IMR-90 (cell line): ENCODE measurements around the gene MTRF1L.
"Not testable (repeated sequence)": the region's sequence is repeated elsewhere in the genome, so short reads cannot be mapped to it uniquely, and the experiment has no call there.

Source experiments
- CEBPB ChIP-seq: IDR thresholded peaks from 2 replicates; pipeline ENCODE4 v1.6.1; 2012; ENCODE audit warnings: low read depth, low read length, improper control_type of control experiment
- CTCF ChIP-seq: conservative IDR thresholded peaks from 2 replicates; pipeline ENCODE4 v1.5.1; 2012; ENCODE audit warnings: mild to moderate bottlenecking, low read depth, low read length, improper control_type of control experiment
- ELK1 ChIP-seq: fragments of 150-350 bp; IDR thresholded peaks from 2 replicates; pipeline ENCODE4 v1.6.1; 2016; ENCODE audit warnings: low read depth, mild to moderate bottlenecking, low read length, moderate library complexity, borderline replicate concordance
- FOS ChIP-seq: fragments of 150-350 bp; IDR thresholded peaks from 2 replicates; pipeline ENCODE4 v1.6.1; 2016; ENCODE audit warnings: low read depth, low read length
- POLR2A ChIP-seq: IDR thresholded peaks from 2 replicates; pipeline ENCODE4 v1.6.1; 2012; ENCODE audit warnings: mild to moderate bottlenecking, low read depth, low read length
- RAD21 ChIP-seq: IDR thresholded peaks from 2 replicates; pipeline ENCODE4 v1.6.1; 2012; ENCODE audit warnings: low read length, improper control_type of control experiment
- RCOR1 ChIP-seq: IDR thresholded peaks from 2 replicates; pipeline ENCODE4 v1.6.1; 2012; ENCODE audit warnings: mild to moderate bottlenecking, low read length, improper control_type of control experiment; ENCODE audit not compliant: insufficient replicate concordance
- SMC3 ChIP-seq: fragments of 150-350 bp; IDR thresholded peaks from 2 replicates; pipeline ENCODE4 v1.6.1; 2016; ENCODE audit warnings: low read depth, mild to moderate bottlenecking, antibody characterized with exemption, low read length, moderate library complexity

- TF ChIP-seq CEBPB, FOS, CTCF, ELK1, POLR2A, RAD21, RCOR1, SMC3: not testable (repeated sequence)
Observed at GRCh38 chr6:153000790-153001189, 1.7 kb downstream of the MTRF1L start.
